A549 (cell line): ENCODE data around the gene GDA. TPM values are rescaled to one million over a fixed set of nuclear protein-coding genes. Genes with fewer than 3 reads are reported as not detected.

Experiments used
- ATAC-seq, 2 experiments: fragments of 200-7000 bp in 1 of 2; fragments of >200 bp in 1 of 2; cut with Nextera tagmentation in 1 of 2; cut with Tn5 transposase in 1 of 2; 3 replicates each; pipeline versions ENCODE4 v1.8.0 to v1.9.1; 2018 to 2020; ENCODE audit warnings: mild to moderate bottlenecking in 1 of 2, moderate library complexity in 1 of 2
- CTCF ChIA-PET: fragments of 300-600 bp; sonication (Branson Sonifier 250); formaldehyde crosslinking; extraction: SDS; loops from one replicate; lab custom pipeline; 2021; ENCODE audit warnings: antibody characterized with exemption, inconsistent platforms; lab: Yijun Ruan, JAX
- POLR2A ChIA-PET: fragments of 350-600 bp; formaldehyde crosslinking; extraction: SDS; loops from one replicate; lab custom pipeline; 2021; ENCODE audit warnings: antibody characterized with exemption, inconsistent platforms; lab: Yijun Ruan, JAX
- DNase-seq, 2 experiments: peaks; one replicate each; pipeline versions ENCODE4 v3.0.0 to v3.0.0-alpha.2; 2011 to 2016; ENCODE audit warnings: low read depth in 1 of 2, low spot score in 1 of 2
- FAIRE-seq: peaks from 2 replicates; lab custom pipeline; 2011; peaks lifted over from hg19 to GRCh38; lab: Jason Lieb, UNC
- H3K27ac ChIP-seq, 2 experiments: fragments of >200 bp; sonication (Bioruptor Twin); formaldehyde crosslinking; 3 replicates each; pipeline ENCODE4 v1.5.1; 2016 to 2017
- H3K4me1 ChIP-seq: fragments of >200 bp; sonication (Bioruptor Twin); formaldehyde crosslinking; 3 replicates; pipeline ENCODE4 v1.6.1; 2016
- H3K4me2 ChIP-seq: fragments of >200 bp; sonication (Bioruptor Twin); formaldehyde crosslinking; 3 replicates; pipeline ENCODE4 v1.6.1; 2016
- H3K4me3 ChIP-seq: fragments of >200 bp; sonication (Bioruptor Twin); formaldehyde crosslinking; 3 replicates; pipeline ENCODE4 v1.5.1; 2016
- H3K9me3 ChIP-seq: fragments of >200 bp; sonication (Bioruptor Twin); formaldehyde crosslinking; 3 replicates; pipeline ENCODE4 v1.6.1; 2016
- CBX8 ChIP-seq: fragments of 200-600 bp; sonication (generic); IDR thresholded peaks from 2 replicates; pipeline ENCODE4 v1.6.1; 2016
- CEBPB ChIP-seq, 2 experiments: fragments of >200 bp in 1 of 2; sonication (Bioruptor Twin) in 1 of 2; formaldehyde crosslinking in 1 of 2; IDR thresholded peaks; 2 replicates each; pipeline ENCODE4 v1.6.1; 2012 to 2016
- CHD2 ChIP-seq: fragments of 150-350 bp; IDR thresholded peaks from 2 replicates; pipeline ENCODE4 v1.6.1; 2014; ENCODE audit warnings: low read length; ENCODE audit not compliant: partially characterized antibody
- EHMT2 ChIP-seq: fragments of 200-600 bp; sonication (generic); IDR thresholded peaks from 2 replicates; pipeline ENCODE4 v1.6.1; 2016; ENCODE audit warnings: antibody characterized with exemption, low read depth, mild to moderate bottlenecking, moderate library complexity
- FOSB ChIP-seq: fragments of 250-450 bp; sonication (Bioruptor Pico); IDR thresholded peaks from 2 replicates; pipeline ENCODE4 v1.5.0; 2020; ENCODE audit warnings: mild to moderate bottlenecking, moderate library complexity
- GATA3 ChIP-seq: IDR thresholded peaks from 2 replicates; pipeline ENCODE4 v1.6.1; 2012; ENCODE audit warnings: borderline replicate concordance
- HDAC2 ChIP-seq: fragments of 200-600 bp; sonication (generic); IDR thresholded peaks from 2 replicates; pipeline ENCODE4 v1.6.1; 2016
- HES2 ChIP-seq: fragments of >200 bp; sonication (Bioruptor Twin); formaldehyde crosslinking; IDR thresholded peaks from 2 replicates; pipeline ENCODE4 v1.6.1; 2016
- HOXB5 ChIP-seq: fragments of 250-450 bp; sonication (Bioruptor Pico); IDR thresholded peaks from 2 replicates; pipeline ENCODE4 v1.5.0; 2020; ENCODE audit warnings: mild to moderate bottlenecking, moderate library complexity
- JUN ChIP-seq, 2 experiments: fragments of >200 bp; sonication (Bioruptor Twin); formaldehyde crosslinking; IDR thresholded peaks; 2 replicates in 1 of 2; 3 replicates in 1 of 2; pipeline ENCODE4 v1.6.1; 2016 to 2017
- JUNB ChIP-seq: fragments of >200 bp; sonication (Bioruptor Twin); formaldehyde crosslinking; IDR thresholded peaks from 2 replicates; pipeline ENCODE4 v1.6.1; 2016
- NPAS2 ChIP-seq: fragments of 250-450 bp; sonication (Bioruptor Pico); IDR thresholded peaks from 2 replicates; pipeline ENCODE4 v1.8.0; 2022; ENCODE audit warnings: mild to moderate bottlenecking, moderate library complexity, borderline replicate concordance
- NR3C1 ChIP-seq: fragments of >200 bp; sonication (Bioruptor Twin); formaldehyde crosslinking; IDR thresholded peaks from 3 replicates; pipeline ENCODE4 v1.6.1; 2017
- PHF8 ChIP-seq: fragments of 200-600 bp; sonication (generic); IDR thresholded peaks from 2 replicates; pipeline ENCODE4 v1.6.1; 2016; ENCODE audit warnings: low read depth, mild to moderate bottlenecking, antibody characterized with exemption, moderate library complexity, borderline replicate concordance
- POLR2AphosphoS2 ChIP-seq: conservative IDR thresholded peaks from 2 replicates; pipeline ENCODE4 v1.6.1; 2012; ENCODE audit warnings: low read length, improper control_type of control experiment, inconsistent platforms
- RFX5 ChIP-seq: fragments of 450-650 bp; IDR thresholded peaks from 2 replicates; pipeline ENCODE4 v1.7.1; 2014; ENCODE audit warnings: antibody characterized with exemption, mild to moderate bottlenecking, moderate library complexity
- SREBF2 ChIP-seq: fragments of 450-650 bp; IDR thresholded peaks from 2 replicates; pipeline ENCODE4 v1.6.1; 2014; ENCODE audit warnings: mild to moderate bottlenecking, moderate library complexity
- TP53 ChIP-seq: fragments of 250-450 bp; sonication (Bioruptor Pico); IDR thresholded peaks from 2 replicates; pipeline ENCODE4 v1.5.0; 2021; ENCODE audit warnings: mild to moderate bottlenecking, moderate library complexity
- ZC3H11A ChIP-seq: fragments of 450-650 bp; IDR thresholded peaks from 2 replicates; pipeline ENCODE4 v1.6.1; 2014; ENCODE audit warnings: antibody characterized with exemption, mild to moderate bottlenecking
- ZNF302 ChIP-seq: fragments of 250-450 bp; sonication (Bioruptor Pico); IDR thresholded peaks from 2 replicates; pipeline ENCODE4 v1.9.0; 2021; ENCODE audit warnings: inconsistent platforms, mild to moderate bottlenecking, moderate library complexity
- WGBS: methylation state at CpG from one replicate; pipeline ENCODE4 v1.1.6; 2017; ENCODE audit errors: missing lambda C conversion rate; 5-methylcytosine and 5-hydroxymethylcytosine counted together
- polyA plus RNA-seq, 4 experiments: library from polyadenylated mRNA; depleted of rRNA in 3 of 4; stranded (reverse); fragments of >200 nt; fragmentation: RNase III in 1 of 4; extraction: RNeasy Plus Mini Kit Qiagen cat#74134 plus additional on column Dnase treatment in 1 of 4; gene quantifications; 2 replicates in 3 of 4; 3 replicates in 1 of 4; pipeline ENCODE4 v1.2.3, GENCODE V29; 2011 to 2017
- TF ChIP-seq, protein P1 (sequence below): IDR thresholded peaks from 2 replicates; pipeline ENCODE4 v1.6.1; 2012
- TF ChIP-seq, protein P2 (sequence below): IDR thresholded peaks from 2 replicates; pipeline ENCODE4 v1.6.1; 2012; ENCODE audit warnings: low read depth, borderline replicate concordance
- TF ChIP-seq, protein P3 (sequence below): fragments of 200-600 bp; sonication (generic); IDR thresholded peaks from 2 replicates; pipeline ENCODE4 v1.6.1; 2016; ENCODE audit warnings: antibody characterized with exemption, mild to moderate bottlenecking, moderate library complexity
- TF ChIP-seq, protein P4 (sequence below): fragments of 250-450 bp; sonication (Bioruptor Pico); IDR thresholded peaks from 2 replicates; pipeline ENCODE4 v1.5.0; 2020; ENCODE audit warnings: low read depth, mild to moderate bottlenecking, moderate library complexity
- TF ChIP-seq, protein P5 (sequence below): fragments of 250-450 bp; sonication (Bioruptor Pico); IDR thresholded peaks from 2 replicates; pipeline ENCODE4 v1.5.0; 2021; ENCODE audit warnings: mild to moderate bottlenecking, moderate library complexity, borderline replicate concordance
- TF ChIP-seq, protein P6 (sequence below): fragments of 450-650 bp; IDR thresholded peaks from 2 replicates; pipeline ENCODE4 v1.6.1; 2014; ENCODE audit warnings: antibody characterized with exemption

GDA gene
- polyA plus RNA-seq, 2 of the 4 experiments (the other 2 are of a cell fraction), result 0.23 to 1.2 TPM

DNA sequence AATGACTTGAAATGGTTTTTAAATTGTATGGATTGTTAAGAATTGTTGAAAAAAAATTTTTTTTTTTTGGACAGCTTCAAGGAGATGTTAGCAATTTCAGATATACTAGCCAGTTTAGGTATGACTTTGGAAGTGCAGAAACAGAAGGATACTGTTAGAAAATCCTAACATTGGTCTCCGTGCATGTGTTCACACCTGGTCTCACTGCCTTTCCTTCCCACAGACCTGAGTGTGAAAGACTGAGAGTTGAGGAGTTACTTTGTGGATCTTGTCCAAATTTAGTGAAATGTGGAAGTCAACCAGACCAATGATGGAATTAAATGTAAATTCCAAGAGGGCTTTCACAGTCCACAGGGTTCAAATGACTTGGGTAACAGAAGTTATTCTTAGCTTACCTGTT lies 102.3 kb downstream of the GDA start:
- H3K4me1 ChIP-seq, result no peaks in the 10 kb centered on the region
- no peak overlapping the region for H3K27ac ChIP-seq
- H3K4me2 ChIP-seq, result no peak overlapping the region
- TF ChIP-seq FOSB (CRISPR knock-in tag) (no peak), TP53 (CRISPR knock-in tag) (no peak), JUN (IDR thresholded peaks at IDR 0.05) (no peak), ZNF302 (CRISPR knock-in tag) (no peak), HOXB5 (CRISPR knock-in tag) (no peak), POLR2AphosphoS2 (no peak), CHD2 (no peak)
- TF ChIP-seq, protein P1, sequence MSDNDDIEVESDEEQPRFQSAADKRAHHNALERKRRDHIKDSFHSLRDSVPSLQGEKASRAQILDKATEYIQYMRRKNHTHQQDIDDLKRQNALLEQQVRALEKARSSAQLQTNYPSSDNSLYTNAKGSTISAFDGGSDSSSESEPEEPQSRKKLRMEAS, result no peak
- TF ChIP-seq, protein P2, sequence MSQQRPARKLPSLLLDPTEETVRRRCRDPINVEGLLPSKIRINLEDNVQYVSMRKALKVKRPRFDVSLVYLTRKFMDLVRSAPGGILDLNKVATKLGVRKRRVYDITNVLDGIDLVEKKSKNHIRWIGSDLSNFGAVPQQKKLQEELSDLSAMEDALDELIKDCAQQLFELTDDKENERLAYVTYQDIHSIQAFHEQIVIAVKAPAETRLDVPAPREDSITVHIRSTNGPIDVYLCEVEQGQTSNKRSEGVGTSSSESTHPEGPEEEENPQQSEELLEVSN, result no peak
- TF ChIP-seq, protein P3, sequence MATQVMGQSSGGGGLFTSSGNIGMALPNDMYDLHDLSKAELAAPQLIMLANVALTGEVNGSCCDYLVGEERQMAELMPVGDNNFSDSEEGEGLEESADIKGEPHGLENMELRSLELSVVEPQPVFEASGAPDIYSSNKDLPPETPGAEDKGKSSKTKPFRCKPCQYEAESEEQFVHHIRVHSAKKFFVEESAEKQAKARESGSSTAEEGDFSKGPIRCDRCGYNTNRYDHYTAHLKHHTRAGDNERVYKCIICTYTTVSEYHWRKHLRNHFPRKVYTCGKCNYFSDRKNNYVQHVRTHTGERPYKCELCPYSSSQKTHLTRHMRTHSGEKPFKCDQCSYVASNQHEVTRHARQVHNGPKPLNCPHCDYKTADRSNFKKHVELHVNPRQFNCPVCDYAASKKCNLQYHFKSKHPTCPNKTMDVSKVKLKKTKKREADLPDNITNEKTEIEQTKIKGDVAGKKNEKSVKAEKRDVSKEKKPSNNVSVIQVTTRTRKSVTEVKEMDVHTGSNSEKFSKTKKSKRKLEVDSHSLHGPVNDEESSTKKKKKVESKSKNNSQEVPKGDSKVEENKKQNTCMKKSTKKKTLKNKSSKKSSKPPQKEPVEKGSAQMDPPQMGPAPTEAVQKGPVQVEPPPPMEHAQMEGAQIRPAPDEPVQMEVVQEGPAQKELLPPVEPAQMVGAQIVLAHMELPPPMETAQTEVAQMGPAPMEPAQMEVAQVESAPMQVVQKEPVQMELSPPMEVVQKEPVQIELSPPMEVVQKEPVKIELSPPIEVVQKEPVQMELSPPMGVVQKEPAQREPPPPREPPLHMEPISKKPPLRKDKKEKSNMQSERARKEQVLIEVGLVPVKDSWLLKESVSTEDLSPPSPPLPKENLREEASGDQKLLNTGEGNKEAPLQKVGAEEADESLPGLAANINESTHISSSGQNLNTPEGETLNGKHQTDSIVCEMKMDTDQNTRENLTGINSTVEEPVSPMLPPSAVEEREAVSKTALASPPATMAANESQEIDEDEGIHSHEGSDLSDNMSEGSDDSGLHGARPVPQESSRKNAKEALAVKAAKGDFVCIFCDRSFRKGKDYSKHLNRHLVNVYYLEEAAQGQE, result no peak
- ChIA-PET POLR2A (no interaction called here), CTCF (interaction anchor here (1.5 to 2.4 kb wide), 4 partner anchors 20 to 571 kb away, joined by 3 to 9 read pairs (median 6); no protein-coding TSS in a partner anchor)
- no peaks in the 10 kb centered on the region for H3K9me3 ChIP-seq
- no peak for ATAC-seq
- no peak overlapping the region for H3K4me3 ChIP-seq
- FAIRE-seq, result no peak
- no peak for DNase-seq
- WGBS, result 54% methylated on average over 1 of the region's 1 CpG

GRCh38 chr9:72254901-72255545 lies 105.8 kb downstream of the GDA start:
- Histone ChIP-seq H3K4me1 (no peaks in the 10 kb centered on the region), H3K27ac (no peak overlapping the region), H3K4me2 (no peak overlapping the region), H3K4me3 (no peak overlapping the region), H3K9me3 (no peaks in the 10 kb centered on the region)
- FAIRE-seq (no peak), ATAC-seq (peak; percentile 32 to 50; a peak in 2 of 6 replicates), DNase-seq (no peak)
- ChIA-PET POLR2A (no interaction called here), CTCF (interaction anchor here (0.6 to 0.8 kb wide), 2 partner anchors 216 to 378 kb away, joined by 3 read pairs; no protein-coding TSS in a partner anchor)
- 33% methylated on average over 3 of the region's 3 CpGs for WGBS
- TF ChIP-seq JUNB (no peak), HDAC2 (no peak), SREBF2 (no peak), CEBPB (IDR thresholded peaks at IDR 0.05) (no peak), NR3C1 (no peak), GATA3 (no peak), NPAS2 (CRISPR knock-in tag) (no peak), EHMT2 (no peak), PHF8 (no peak), CBX8 (no peak), ZNF302 (CRISPR knock-in tag) (no peak), HES2 (no peak), HOXB5 (CRISPR knock-in tag) (no peak), ZC3H11A (no peak), RFX5 (no peak)
- TF ChIP-seq, protein P4, sequence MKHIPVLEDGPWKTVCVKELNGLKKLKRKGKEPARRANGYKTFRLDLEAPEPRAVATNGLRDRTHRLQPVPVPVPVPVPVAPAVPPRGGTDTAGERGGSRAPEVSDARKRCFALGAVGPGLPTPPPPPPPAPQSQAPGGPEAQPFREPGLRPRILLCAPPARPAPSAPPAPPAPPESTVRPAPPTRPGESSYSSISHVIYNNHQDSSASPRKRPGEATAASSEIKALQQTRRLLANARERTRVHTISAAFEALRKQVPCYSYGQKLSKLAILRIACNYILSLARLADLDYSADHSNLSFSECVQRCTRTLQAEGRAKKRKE (CRISPR knock-in tag), result no peak
- TF ChIP-seq, protein P5, sequence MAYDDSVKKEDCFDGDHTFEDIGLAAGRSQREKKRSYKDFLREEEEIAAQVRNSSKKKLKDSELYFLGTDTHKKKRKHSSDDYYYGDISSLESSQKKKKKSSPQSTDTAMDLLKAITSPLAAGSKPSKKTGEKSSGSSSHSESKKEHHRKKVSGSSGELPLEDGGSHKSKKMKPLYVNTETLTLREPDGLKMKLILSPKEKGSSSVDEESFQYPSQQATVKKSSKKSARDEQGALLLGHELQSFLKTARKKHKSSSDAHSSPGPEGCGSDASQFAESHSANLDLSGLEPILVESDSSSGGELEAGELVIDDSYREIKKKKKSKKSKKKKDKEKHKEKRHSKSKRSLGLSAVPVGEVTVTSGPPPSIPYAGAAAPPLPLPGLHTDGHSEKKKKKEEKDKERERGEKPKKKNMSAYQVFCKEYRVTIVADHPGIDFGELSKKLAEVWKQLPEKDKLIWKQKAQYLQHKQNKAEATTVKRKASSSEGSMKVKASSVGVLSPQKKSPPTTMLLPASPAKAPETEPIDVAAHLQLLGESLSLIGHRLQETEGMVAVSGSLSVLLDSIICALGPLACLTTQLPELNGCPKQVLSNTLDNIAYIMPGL (CRISPR knock-in tag), result no peak
- TF ChIP-seq, protein P6, sequence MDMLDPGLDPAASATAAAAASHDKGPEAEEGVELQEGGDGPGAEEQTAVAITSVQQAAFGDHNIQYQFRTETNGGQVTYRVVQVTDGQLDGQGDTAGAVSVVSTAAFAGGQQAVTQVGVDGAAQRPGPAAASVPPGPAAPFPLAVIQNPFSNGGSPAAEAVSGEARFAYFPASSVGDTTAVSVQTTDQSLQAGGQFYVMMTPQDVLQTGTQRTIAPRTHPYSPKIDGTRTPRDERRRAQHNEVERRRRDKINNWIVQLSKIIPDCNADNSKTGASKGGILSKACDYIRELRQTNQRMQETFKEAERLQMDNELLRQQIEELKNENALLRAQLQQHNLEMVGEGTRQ, result no peak
